GM18867 (cell line): Measurements from ENCODE around the gene SWSAP1.
"Not testable (repeated sequence)": the region's sequence is repeated elsewhere in the genome, so short reads cannot be mapped to it uniquely, and the experiment has no call there.

ENCODE experiments used
- ATAC-seq: cut with Tn5 transposase; IDR thresholded peaks from one replicate; pipeline ENCODE4 v1.9.1; 2021; ENCODE audit warnings: mild to moderate bottlenecking, moderate library complexity; ENCODE audit not compliant: unreplicated experiment

Gene SWSAP1, protein sequence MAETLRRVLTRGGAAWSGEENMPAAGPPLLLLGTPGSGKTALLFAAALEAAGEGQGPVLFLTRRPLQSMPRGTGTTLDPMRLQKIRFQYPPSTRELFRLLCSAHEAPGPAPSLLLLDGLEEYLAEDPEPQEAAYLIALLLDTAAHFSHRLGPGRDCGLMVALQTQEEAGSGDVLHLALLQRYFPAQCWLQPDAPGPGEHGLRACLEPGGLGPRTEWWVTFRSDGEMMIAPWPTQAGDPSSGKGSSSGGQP

DNA sequence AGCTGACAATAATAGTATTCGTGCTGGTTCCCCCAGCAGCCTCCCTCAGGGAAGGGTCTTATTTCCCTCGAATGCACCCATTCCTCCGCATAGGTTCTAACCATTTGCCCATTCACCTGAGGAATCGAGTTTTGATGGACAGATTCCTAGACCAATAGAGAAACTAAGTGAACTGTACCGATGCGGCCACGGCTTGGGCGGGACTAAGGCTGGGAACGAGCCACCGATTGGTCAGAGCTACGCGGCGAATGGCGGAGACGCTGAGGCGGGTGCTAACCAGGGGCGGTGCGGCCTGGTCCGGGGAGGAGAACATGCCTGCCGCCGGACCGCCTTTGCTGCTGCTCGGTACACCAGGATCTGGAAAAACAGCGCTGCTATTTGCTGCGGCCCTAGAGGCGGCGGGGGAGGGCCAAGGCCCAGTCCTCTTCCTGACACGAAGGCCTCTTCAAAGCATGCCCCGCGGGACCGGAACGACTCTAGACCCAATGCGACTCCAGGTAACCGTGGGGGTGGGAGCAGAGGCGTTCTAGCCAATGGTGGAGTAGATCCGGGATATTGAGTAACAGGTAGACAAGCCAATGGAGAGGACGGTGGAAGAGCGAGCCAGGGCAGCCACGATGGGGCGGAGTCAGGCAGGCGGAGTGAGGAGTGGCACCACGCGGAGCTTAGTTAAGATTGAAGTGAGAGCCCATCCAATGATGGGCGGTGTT lies at the start of gene SWSAP1:
Gene SWSAP1 (plus strand): TSS at position 234 of the 710 bp plus-strand sequence. CDS start 15 bp downstream, at position 249.
- ATAC-seq: peak; percentile 83

GRCh38 chr19:11324748-11325389 lies 49.6 kb upstream of the SWSAP1 start:
- no peak for ATAC-seq

GRCh38 chr19:11325544-11325943 lies 48.9 kb upstream of the SWSAP1 start:
- no peak for ATAC-seq

DNA sequence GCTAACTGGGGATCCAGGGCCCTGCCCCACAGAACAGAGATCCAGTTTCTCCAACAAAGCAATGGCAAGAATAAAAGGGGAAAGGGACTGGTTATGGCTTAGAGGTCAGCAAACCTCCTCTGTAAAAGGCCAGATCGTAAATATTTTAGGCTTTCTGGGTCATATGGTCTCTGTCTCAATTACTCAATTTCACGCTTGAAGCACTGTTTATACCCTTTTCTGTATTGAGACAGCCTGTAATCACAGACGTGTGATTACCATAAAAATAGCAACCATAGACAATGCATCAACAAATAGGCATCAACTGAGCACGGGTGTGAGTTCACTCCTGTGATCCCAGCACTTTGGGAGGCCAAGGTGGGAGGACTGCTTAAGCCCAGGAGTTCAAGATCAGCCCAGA lies 44.3 kb upstream of the SWSAP1 start:
- ATAC-seq: no peak

DNA sequence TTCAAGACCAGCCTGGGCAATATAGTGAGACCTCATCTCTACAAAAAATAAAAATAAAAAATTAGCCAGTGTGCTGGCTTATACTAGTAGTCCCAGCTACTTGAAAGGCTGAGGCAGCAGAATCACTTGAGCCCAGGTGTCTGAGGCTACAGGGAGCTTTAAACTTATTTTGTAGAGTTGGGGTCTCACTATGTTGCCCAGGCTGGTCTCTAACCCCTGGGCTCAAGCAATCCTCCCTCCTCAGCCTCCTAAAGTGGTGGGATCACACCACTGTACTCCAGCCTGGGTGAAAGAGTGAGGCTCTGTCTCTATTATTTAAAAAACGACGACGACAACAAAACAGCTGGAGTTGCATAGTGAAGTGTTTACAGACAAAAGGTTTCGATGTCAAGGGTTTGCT lies 43.0 kb upstream of the SWSAP1 start:
- ATAC-seq: no peak

DNA sequence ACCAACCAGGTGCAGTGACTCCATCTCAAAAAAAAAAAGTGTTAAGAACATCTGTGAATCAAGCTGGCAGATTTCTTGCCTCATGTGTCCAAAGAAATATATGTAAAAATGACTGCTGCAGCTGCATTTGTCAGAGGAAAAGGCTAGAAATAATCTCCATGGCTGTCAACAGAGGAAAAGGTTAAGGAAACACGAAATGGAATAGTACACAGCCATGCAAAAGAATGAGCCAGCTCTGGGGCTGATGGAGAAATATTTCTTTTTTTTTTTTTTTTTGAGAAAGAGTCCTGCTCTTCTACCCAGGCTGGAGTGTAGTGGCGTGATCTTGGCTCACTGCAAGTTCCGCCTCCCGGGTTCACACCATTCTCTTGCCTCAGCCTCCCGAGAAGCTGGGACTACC lies 41.6 kb upstream of the SWSAP1 start:
- no peak for ATAC-seq

DNA sequence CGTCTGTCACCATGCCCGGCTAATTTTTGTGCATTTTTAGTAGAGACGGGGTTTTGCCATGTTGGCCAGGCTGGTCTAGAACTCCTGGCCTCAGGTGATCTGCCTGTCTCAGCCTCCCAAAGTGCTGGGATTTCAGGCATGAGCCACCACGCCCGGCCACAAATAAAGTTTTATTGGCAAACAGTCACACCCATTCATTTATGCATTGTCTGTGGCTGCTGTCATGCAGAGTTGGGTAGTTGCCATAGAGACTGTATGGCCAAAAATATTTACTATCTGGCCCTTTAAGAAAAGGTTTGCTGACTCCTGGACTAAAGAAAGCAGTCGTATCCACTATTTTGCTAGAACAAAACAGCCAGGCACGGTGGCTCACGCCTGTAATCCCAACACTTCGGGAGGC lies 40.6 kb upstream of the SWSAP1 start:
- ATAC-seq: not testable (repeated sequence)

DNA sequence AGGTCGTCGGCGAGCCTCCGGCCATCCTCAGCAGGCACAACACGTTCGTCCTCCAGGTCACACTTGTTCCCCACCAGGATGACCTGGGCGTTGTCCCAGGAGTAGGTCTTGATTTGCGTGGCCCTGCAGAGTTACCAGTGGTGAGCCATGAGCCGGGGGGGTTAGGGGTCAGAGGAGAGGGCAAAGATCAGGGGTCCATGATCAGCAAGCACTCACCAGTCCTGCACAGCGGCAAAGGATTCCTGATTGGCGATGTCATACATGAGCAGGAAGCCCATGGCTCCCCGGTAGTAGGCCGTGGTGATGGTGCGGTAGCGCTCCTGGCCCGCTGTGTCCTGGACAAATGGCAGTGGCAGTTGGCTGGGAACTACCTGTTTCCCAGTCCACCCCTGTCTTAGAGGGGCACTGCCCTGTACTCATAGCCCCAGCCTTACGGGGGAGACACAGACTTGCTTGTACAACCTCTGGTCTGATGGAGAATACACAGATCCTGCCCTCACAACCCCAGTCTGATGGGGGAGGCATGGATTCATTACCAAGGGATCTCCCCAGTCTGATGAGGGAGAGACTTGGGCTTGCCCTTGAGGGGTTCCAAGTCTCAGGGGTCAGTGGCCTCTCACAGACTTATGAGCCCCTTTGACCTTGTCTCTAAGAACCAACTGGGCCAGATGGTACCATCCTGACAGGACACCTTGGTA lies 38.9 kb upstream of the SWSAP1 start:
- no peak for ATAC-seq

DNA sequence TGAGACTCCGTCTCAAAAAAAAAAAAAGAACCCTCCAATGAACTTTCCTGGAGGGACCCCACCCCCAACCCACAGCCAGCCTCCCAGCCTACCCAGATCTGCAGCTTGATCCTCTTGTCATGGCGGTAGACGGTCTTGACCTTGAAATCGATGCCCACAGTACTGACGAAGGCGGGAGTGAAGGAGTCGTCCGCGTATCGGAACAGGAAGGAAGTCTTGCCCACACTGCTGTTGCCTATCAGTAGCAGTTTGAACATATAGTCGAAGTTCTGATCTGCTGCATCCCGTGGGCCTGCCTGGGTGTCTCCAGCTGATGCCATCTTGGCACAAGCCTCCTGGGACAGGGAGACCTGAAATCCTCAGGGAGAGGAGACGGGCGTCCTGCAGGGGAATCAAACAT lies 37.4 kb upstream of the SWSAP1 start:
- no peak for ATAC-seq

DNA sequence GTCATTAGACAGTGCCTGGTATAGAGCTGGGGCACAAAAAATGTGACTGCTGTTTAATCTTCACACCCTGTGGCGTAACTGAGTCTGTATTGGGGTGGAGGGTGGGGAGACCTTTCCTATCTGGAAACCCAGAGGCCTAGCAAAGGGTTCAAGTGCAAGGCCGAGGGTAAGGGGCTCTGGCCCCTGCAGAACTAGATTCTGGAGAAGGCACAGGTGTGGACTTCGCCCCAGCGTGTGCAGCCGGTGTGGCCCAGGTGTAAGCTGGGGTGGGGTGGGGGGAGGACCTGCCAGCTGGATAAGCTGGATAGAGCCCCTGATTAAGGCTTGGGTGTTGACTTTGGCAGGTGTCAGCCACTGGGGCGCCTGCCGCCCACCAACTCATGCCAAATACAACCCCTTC lies 36.3 kb upstream of the SWSAP1 start:
- ATAC-seq: no peak

GRCh38 chr19:11338569-11339253 lies 35.8 kb upstream of the SWSAP1 start:
- ATAC-seq: peak; percentile 11

- ATAC-seq: peak; percentile 74
These were observed 35.0 kb upstream of the SWSAP1 start, which contains the start of gene RAB3D for GRCh38 chr19:11339254-11340098. RAB3D (minus strand) TSS chr19:11339657; CDS start chr19:11337399, 2,258 bp downstream.

GRCh38 chr19:11340099-11340467 lies 34.4 kb upstream of the SWSAP1 start:
- ATAC-seq: not testable (repeated sequence)

DNA sequence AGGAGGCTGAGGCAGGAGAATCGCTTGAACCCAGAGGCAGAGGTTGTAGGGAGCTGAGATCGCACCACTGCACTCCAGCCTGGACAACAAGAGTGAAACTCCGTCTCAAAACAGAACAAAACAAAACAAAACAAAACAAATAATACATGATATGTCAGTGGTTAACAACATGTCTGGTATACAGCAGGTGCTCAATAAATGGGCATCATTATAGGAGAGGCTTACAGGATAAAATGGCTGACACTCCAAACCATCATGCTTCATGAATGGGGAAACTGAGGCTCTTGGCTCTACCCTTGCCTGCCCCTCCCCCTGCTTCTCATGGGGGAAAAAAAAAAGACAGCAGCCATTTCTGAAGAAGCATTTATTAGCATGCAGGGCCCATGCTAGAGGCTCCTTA lies 32.0 kb upstream of the SWSAP1 start:
- no peak for ATAC-seq

DNA sequence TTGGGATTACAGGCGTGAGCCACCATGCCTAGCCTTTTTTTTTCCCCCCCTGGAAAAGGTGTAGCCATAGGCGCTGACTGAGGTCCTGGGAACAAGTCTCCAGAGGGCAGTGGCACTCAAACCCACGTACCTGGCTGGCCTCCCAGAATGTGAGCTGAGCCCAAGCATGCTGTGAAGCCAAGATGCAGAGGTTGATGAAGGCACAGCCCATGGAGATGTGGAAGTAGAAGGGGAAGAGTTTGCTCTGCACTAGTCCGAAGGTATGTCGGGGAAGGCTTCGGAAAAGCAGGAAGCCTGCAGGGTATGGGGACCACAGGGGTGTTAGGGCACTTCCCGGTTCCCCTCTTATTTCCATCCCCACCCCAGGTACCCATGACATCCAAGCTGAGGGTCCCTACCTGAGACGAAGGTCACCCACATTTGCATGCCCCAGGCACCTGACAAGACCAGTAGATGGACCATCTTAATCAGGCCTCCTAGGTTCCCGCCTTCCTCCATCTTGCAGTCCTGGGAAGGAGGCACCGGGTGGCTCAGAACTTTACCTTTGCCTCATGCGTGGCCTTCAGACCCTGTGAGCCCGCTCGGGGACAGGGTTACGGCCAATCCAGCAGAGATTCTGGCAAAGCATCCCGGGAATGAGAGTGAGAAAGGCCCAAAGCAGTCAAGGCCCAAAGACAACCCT lies 29.2 kb upstream of the SWSAP1 start:
- ATAC-seq: no peak

- ATAC-seq: peak; percentile 86
These were observed 28.1 kb upstream of the SWSAP1 start, which contains the start of the genes CCDC159 and TMEM205 for GRCh38 chr19:11346104-11346940. CCDC159 (plus strand) TSS chr19:11346519; CDS start chr19:11346607, 88 bp downstream. TMEM205 (minus strand) TSS chr19:11346268; CDS start chr19:11345619, 649 bp downstream.

- ATAC-seq: no peak
These were observed 26.9 kb upstream of the SWSAP1 start for GRCh38 chr19:11347546-11348039.

- no peak for ATAC-seq
These were observed 25.3 kb upstream of the SWSAP1 start for GRCh38 chr19:11349171-11349570.
